HL-60/S4 (cell line): Measurements from ENCODE around the gene ZCCHC14.
"Not testable (repeated sequence)": the region's sequence is repeated elsewhere in the genome, so short reads cannot be mapped to it uniquely, and the experiment has no call there.

Source experiments
- in situ Hi-C: fragments of 300-500 bp; cut with MboI; formaldehyde crosslinking; loops from 2 replicates; pipeline ENCODE4 v1.14.3; 2022; ENCODE audit warnings: low sequenced_read_pairs

The ZCCHC14 gene

DNA sequence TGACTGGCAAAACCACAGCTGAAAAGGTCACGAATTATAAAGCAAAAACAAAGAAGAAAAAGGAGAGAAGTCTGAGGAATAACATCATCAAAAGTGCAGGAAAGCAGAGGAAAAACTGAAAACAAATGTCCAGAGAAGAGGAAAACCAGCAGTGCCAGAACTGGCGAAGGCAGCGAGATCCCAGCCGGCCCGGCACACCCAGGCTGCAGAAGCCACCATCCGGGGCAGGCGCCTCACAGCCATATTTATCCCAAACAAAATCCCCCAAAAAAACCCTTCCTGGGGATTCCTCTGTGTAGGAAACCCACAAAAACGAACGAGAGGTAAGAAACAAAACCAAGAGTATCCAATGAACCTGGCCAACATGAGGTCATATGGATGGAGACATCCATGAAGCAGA lies 10.6 kb downstream of the ZCCHC14 start:
- in situ Hi-C loops = no loop called here

DNA sequence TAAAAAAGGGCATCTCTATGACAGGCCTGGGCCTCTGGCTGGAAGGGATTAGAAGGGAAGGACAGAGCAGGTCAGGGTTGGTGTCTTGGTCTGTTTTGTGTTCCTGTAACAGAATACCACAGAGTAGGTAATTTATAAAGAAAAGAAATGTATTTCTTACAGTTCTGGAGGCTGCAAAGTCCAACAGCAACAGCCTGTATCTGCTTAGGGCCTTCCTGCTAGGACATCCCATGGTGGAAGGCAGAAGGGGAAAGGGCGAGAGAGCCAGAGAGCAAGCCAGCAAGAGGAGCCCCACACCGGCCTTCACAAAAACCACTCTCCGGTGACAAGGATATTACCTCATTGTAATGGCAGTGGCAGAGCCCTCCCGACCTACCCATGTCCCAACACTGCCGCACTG lies 11.1 kb downstream of the ZCCHC14 start:
- in situ Hi-C loops = not testable (repeated sequence)

DNA sequence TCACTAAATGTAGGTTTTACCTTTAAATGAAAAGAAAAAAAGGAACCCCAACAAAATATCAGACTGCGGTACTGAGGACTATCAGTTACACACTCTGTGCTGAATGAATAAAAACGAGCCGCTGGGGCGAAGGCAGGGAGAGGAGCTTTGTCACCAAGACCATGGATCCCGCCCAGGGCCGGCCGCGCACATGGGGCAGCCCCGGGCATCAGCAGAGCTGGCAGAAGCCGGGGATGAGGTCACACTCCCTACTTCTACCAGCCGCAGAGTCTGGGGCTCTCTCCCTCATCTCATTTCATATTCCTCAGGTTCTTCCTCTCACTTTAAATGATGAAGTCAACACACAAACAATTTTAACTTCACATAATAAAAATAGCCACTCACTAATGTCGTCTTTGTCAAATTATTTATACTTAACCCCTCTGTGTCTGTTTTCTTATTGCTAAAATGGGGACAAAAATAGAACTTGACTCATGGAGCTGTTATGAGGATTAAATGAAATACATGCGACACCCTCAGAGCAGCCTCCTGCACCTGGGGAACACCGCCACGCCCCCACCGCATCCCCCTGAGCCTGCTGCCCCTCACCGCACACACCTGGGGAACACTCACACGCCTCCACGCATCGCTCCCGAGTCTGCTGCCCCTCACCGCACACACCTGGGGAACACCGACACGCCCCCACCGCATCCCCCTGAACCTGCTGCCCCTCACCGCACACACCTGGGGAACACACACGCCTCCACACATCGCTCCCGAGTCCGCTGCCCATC lies 15.4 kb downstream of the ZCCHC14 start:
- in situ Hi-C loops = not testable (repeated sequence)

DNA sequence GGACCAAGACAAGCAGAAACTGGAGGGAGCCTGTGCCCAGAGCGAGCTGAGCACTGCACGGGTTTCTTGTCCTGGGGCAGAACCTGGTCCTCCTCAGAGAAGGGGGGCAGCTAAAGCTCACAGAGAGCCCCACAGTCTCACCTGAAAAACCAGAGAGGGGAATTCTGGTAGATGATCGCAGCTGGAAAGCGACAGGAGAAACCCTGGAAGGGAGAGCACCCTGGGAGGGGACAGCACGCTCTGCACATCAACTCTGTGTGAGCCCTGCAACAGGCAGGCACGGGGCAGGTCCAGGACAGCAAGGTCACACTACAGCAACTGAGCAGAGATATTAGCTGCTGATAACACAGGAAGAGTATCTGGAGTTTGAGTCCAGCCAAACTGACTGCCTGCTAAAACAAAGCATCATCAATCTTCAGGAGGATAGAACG lies 18.2 kb downstream of the ZCCHC14 start:
- in situ Hi-C loops = no loop called here

DNA sequence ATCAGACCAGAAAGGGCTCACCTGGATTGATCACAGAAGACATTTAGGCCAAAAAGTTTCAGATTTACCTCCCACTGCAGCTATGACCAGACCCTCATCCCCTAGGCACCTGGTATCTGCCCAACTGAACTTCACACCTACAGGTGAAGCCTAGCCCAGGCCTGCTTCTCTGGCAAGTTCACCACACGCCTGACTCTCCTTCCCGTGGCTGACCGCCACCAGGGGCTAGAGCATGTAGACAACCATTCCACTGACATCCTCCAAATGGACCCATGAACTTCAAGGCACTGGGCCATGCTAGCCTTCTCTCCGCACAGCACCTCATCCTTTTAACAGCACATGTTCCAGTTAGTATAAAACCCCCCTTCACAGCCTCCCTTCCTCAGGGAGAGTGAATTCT lies 18.8 kb downstream of the ZCCHC14 start:
- in situ Hi-C loops = no loop called here

DNA sequence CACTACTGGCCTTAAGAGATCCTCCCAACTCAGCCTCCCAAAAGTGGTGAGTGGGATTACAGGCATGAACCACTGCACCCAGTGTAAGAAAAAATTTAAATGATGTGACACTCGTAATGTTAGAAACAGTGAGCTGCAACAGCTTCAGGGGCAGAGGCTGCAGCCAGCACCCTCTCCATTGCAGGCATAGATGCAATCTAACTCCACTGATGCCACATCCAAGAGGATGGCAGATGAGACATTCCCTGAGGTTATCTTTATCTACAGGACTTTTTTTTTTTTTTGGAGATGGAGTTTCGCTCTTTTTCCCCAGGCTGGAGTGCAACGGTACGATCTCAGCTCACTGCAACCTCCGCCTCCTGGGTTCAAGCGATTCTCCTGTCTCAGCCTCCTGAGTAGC lies 19.9 kb downstream of the ZCCHC14 start:
- in situ Hi-C loops = no loop called here

DNA sequence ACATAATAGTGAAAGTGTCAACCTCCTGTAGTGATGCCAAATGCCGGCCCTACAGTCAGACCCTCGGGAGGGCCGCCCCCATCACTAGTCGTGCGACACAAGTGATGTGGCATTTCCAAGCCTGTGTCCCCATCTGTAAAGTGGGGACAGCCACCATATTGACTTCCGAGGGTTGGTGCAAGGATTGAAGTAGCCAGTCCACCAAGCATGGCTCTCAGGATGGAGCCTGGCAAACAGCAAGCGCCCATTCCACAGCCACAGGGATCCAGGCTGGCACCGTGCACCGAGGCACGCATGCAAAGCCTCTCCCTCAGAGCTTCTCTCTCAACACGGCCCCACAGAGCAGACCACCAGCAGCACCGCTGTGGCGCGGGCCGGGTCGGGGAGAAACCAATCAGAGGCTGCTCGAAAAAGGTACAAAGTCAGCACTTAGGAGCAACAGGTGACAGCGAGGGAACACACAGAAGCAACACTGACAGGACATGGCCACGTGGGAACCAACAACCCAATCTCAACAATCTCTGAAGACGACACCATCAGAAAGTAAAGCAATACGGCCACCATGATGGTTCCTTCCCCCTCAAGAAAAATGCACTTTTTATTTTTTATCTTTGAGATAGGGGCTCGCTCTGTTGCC lies 20.6 kb downstream of the ZCCHC14 start:
- in situ Hi-C loops = no loop called here

DNA sequence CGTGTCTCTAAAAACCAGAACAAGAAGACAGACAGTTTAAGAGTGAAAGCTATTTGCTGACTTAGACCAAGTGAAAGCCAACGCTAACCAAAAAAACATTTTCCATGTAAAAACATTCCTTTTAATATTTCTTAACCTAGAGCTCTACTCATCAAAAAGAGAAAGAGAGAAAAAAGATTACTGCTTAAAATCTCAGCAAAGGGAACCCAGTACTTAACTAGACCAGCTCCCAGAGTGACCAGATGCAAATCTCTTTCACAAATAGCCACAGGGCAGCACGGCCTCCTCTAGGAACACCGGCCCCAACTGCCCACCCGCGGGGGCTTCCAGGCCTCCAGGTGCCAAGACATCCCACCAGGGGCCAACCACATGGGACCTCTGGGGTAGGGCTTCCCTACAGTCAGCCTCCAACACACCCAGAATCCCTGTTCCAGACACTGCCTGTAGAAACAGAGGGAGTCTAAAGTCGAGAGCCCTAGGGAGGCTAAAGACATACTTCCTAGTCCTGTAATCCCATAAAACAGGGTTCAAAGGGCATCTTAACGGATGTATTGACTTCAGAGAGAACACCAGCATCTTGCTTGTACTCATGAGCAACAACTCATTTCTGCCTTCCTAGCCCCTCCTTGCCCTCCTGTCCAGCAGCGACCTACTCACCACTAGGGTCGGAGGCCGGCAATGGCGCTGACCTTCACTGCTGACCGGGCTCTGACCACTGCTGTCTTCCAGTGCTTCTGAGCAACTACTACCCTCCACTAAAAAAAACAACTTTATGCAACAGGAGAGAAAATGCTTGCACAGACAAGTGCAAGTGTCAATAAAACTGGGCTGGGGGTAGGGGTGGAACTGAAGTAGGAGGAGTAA lies 21.3 kb downstream of the ZCCHC14 start:
- in situ Hi-C loops = no loop called here

DNA sequence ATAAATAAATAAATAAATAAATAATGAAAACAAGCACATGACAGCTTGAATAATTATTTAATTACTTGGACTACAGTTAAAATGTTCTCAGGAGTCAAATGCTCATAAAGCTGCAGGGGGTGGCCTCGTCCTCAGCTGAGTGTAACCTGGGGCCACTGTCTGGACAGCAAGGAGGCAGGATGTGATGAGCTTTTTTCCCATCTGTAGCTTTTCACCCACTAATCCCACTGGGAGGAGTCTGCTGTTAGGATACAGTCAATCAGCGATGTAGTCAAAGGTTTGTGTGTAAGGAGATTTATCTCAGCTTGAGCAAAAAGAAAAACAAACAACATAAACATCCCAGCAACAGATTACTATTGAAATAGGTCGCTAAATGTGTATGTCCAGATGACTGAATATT lies 22.5 kb downstream of the ZCCHC14 start:
- in situ Hi-C loops = no loop called here

DNA sequence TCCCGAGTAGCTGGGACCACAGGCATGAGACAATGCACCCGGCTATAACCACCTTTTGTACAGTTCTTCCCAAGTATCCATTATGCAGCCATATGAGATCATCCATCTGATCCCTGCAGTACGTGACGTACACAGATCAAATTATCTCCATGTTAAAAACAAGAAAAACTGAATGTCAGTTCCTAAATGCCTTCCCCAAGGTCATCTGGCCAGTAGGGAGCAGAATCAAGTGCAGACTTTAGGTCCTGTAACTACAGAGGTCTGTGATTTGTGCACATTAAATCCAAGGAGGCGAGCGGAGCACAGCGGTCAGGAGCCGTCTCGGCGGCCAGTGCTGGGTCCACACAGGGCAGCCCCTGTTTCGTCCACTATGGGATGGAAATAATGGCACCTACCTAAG lies 23.7 kb downstream of the ZCCHC14 start:
- in situ Hi-C loops = no loop called here

DNA sequence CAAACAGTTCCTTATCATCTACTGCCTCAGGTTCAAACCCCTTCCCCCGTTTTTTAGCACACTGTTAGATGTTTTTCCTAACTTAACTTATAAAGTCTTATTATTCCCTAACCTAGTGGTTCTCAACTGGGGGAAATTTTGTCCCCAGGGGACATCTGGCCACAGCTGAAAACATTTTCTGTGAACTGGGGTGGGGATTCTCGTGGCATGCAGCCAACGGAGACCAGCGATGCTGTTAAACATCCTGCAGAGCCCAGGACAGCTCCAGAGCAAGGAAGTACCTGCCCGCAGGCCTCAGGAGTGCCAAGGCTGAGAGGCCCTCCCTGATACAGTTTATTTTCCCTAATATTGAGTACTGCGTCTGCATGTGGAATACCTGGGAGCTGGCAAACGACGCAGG lies 24.3 kb downstream of the ZCCHC14 start:
- in situ Hi-C loops = no loop called here

DNA sequence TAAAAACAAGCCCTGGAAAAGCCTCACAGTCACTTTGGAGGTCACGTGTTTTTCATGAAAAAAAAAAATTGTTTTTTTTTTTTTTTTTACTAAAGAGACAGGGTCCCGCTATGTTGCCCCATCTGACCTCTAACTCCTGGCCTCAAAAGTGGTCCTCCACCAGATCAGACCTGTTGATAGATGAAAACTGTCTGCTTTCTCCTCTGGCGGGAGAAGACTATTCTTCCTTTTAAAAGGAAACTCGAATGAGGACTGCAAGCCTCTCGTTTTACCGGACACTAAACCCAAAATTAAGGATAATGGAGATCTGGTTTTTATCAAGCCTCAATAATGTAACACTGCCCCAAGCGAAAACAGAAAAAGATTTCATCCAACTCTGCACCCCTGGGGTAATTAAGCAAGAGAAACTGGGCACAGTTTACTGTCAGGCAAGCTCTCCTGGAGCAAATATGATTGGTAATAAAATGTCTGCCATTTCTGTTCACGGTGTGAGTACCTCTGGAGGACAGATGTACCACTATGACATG lies 25.8 kb downstream of the ZCCHC14 start:
- in situ Hi-C loops = no loop called here

DNA sequence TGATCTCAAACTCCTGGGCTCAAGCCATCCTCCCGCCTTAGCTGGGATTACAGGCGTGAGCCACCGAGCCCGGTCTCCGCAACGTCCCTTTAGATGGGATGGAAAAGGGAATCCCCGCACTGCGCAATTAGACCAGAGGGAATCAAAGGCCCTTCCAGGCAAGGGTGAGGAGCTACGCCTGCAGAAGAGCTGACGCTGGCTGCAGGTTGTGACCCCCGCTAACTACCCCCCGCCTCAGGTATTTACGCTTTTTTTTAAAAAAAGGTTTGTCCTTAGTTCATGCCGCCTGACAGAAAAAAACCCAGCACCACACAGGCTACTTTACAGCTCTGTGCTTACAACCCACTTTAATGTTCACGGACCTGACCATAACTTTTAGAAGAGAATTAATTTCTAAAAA lies 26.9 kb downstream of the ZCCHC14 start:
- in situ Hi-C loops = no loop called here

DNA sequence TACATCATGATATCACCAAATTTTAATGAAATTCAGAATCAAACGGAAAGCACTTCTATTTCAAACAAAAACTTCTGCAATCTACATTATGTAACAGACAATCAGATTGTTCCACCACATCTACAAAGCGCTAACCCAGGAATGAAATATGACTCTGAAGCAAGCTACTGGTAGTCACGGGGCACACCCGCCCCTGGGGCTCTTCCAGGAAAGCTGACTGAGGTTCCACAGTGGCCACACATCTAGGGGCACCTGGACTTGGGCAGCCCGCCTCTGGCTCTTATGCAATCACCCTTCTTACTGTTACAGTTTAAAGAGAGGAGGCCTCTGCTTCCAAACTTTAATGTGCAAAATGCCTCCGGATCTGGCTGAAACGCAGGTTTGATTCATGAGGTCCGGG lies 27.5 kb downstream of the ZCCHC14 start:
- in situ Hi-C loops = no loop called here

DNA sequence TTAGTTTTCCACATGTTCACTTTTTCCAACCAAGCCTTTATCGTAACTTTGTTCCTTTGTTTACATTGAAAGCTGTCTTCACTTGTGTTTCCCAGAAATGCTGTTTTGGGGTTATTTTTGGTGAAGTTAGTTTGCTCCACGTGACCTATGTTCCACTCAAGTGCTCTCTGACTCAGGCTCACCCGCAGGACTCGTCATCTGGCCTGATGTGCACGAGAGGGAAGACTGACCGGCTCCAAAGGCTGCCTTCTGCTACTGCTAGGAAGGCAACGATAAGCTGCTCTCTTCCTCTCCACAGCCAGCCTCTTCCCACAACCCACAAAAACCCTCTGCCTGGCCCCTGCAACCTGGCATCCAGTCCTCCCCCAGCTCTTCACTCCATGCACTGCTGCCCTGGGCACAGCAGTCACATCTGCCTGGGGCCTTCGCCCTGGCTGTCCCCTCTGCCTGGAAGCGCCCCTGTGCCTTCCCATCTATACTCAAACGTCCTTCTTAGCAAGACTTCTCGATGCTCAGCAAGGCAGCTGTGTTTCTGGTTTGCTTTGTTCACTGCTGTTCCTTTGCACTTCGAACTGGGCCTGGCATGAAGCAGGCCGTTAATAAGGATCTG lies 28.0 kb downstream of the ZCCHC14 start:
- in situ Hi-C loops = no loop called here

DNA sequence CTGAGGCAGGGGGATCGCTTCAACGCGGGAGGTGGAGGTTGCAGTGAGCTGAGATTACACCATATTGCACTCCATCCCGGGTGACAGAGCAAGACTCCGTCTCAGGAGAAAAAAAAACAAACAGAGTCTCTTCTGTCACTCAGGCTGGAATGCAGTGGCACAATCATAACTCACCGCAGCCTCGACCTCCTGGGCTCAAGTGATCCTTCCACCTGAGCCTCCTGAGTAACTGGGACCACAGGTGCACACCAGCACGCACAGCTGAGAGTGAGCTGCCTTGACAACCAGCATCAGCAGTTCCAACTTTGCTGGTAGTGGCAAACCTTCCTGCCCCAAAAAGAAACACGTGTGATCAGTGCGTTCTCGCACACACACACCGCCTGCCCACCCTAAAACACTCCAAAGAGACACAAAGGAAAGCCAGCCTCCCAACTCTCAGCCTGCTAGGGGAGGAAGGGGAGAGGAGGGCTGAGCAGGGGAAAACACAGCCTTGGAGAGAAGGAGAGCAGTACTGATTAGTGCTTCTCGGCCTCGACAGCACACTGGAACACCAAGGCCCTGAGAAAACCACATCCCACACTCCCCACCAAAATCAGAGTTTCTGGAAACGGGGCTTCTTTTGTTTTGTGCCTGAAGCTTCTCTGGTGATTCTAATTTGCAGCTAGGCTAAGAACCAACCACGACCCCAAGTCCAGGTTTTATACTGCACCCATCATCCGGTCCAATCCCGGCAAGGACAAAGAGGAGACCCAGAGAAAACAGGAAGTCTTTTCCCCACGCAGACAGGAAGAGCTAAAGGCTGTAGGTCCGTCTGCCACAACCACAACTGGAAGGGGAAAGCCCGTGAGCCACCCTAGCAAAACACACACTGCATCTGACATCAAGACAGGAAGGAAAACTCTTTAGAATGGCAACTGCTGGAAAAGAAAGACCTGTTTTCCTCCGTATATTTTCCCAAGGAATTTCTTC lies 28.8 kb downstream of the ZCCHC14 start:
- in situ Hi-C loops = no loop called here

DNA sequence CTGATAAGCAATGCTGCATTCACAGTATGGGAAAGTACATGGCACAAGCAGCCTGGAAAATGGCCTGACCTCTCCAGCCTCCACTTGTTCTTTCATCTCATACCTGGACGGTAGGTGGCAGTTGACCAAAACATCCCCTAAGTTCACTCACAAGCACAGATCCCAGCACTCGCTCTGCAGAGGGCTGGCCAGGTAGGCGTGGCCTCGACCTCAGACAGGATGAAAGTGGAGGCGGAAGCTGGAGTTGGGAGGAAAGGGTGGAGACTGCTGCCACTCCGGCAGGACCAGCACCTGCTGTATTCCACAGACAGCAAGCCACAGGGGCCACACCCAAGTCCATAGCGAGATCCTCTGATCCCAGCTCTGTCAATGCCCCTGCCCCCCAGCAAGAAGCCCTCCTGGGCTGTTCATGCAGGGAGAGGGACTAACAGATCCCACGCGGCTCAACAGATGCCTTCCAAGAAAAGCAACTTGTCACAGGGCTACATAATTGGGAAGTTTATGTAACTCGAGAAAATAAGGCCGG lies 31.3 kb downstream of the ZCCHC14 start:
- in situ Hi-C loops = no loop called here

DNA sequence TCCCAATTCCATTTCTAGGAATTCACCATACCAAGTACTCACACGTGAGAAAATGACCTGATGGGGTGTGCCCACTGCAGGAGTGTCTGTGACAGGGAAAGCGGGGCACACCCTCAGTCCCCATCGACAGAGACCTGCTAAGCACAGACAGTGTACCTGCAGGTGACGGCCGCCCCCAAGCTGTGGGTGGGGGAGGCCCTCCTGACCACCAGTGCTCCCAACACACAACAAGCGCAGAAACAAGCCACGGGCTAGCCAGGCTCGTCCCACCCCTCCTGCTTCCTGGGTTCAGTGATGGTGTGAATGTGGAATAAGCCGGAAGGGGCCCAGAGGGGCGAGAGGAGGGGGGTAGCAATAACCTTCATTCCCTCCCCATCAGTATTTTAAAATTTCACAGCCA lies 31.9 kb downstream of the ZCCHC14 start:
- in situ Hi-C loops = no loop called here

DNA sequence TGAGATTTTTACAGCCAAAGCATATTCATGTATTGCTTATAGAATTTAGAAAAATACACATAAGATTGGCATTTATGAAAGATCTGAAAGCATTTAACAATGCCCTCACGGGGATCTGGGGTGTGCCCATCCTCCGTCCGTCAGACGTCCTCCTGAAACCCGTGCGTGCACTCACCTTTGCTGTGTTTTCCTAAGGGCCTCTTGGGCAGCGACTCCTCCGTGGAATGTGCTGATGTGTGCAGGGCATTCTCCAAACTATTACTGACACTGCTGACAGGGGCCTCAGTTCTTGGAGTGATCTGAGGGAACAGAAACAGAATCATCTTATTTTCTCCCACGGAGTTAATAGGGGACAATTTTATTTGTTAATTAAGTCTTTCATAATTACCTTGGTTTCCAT lies 33.0 kb downstream of the ZCCHC14 start:
- in situ Hi-C loops = no loop called here

DNA sequence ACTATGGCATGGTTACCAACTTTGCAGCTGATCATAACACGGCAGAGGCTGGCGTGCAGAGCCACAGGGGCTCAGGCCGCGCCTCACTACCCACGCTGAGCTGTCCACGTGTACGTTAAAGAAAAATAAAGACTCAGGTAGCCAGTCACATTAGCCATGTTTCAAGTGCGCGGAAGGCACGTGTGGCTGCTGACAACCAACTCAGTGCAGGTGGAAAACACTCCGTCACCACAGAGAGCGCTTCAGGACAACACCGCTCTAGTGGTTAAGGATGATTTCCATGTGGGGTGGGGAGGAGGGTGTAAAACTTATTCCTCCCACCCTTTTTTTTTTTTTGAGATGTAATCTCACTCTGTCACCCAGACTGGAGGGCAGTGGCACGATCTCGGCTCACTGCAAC lies 33.8 kb downstream of the ZCCHC14 start:
- in situ Hi-C loops = no loop called here
